ENCODE results near the gene CDH20. TPM values are rescaled to one million over a fixed set of nuclear protein-coding genes. Genes with fewer than 3 reads are reported as not detected.
A peak's percentile ranks its signal among the peaks of the same experiment; 100 is the strongest.

CDH20 gene
- total RNA-seq, 2 experiments from 2014 or later: 0.10 TPM; not detected in 1

DNA sequence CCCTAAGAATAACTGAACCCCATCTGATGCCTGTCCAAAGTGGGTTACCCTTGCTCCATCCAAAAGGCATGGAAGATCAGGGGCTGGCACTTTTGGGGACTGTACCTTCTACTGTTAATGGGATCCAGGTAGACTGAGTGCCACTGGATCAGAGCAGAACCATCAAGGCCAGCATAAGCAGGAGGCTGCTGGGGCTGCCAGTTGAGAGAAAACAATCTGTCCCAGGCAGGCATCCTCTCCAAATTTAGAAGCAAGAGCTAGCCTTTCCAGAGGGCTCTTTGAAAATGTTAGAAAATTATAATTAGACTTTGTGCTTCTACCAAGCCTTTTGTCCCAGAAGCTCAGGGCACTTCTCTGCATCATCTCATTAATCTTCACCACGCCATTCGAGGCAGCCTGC lies 245.6 kb downstream of the CDH20 start:
- peaks cover 6% of the 10 kb centered on the region for H3K4me1 Mint-ChIP-seq (ENCODE audit: low read depth)

GRCh38 chr18:61579581-61579980 lies 246.4 kb downstream of the CDH20 start:
- ChIA-PET CTCF (interaction anchor here (0.7 to 8.2 kb wide), 3 partner anchors 514 to 561 kb away, joined by 3 to 63 read pairs (median 3); no protein-coding TSS in a partner anchor), POLR2A (no interaction called here)
- Mint-ChIP-seq H3K36me3 (no peaks in the 10 kb centered on the region), H3K4me1 (ENCODE audit: low read depth) (peaks cover 6% of the 10 kb centered on the region), H3K27me3 (peaks cover 39% of the 10 kb centered on the region), H3K4me3 (no peak overlapping the region), H3K9me3 (no peaks in the 10 kb centered on the region), H3K27ac (no peak overlapping the region)
- no peak for DNase-seq
- intact Hi-C loops (cut with micrococcal nuclease): no loop called here

More for the DNA sequence above, 245.6 kb downstream of the CDH20 start:
- POLR2A ChIA-PET: no interaction called here
- Mint-ChIP-seq H3K27me3 (peaks cover 39% of the 10 kb centered on the region), H3K9me3 (no peaks in the 10 kb centered on the region), H3K27ac (no peak overlapping the region), H3K36me3 (no peaks in the 10 kb centered on the region), H3K4me3 (no peak overlapping the region)
- DNase-seq: no peak
- intact Hi-C loops (cut with micrococcal nuclease): no loop called here
- CTCF ChIA-PET: interaction anchor here (0.7 to 8.2 kb wide), 3 partner anchors 26 to 562 kb away, joined by 3 to 63 read pairs (median 4); no protein-coding TSS in a partner anchor

DNA sequence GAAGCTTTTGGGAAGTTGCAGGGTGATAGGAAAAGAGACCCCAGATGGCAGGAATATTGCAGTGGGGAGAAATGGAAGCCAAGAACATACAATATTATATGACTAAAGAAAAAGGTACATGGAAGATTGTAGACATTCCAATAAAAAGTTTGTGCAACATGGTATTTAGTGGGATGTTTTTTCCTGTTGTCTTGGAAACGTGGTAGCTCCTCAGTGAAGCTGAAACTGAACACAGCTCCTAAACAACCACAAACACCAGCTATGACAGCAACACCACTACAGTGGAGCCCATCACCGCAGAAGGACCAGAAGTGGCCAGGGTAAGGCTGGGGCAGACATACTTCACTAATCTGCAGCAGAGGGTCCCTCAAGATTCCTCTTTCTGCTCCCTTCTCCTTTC lies 246.8 kb downstream of the CDH20 start:
- ChIA-PET POLR2A (no interaction called here), CTCF (interaction anchor here (1.0 to 8.2 kb wide), 2 partner anchors 513 to 551 kb away, joined by 3 to 63 read pairs; no protein-coding TSS in a partner anchor)
- Mint-ChIP-seq H3K4me3 (no peak overlapping the region), H3K27me3 (peaks cover 39% of the 10 kb centered on the region), H3K27ac (no peak overlapping the region), H3K4me1 (ENCODE audit: low read depth) (peaks cover 6% of the 10 kb centered on the region), H3K36me3 (no peaks in the 10 kb centered on the region), H3K9me3 (no peaks in the 10 kb centered on the region)
- intact Hi-C loops (cut with micrococcal nuclease): no loop called here
- DNase-seq: no peak

DNA sequence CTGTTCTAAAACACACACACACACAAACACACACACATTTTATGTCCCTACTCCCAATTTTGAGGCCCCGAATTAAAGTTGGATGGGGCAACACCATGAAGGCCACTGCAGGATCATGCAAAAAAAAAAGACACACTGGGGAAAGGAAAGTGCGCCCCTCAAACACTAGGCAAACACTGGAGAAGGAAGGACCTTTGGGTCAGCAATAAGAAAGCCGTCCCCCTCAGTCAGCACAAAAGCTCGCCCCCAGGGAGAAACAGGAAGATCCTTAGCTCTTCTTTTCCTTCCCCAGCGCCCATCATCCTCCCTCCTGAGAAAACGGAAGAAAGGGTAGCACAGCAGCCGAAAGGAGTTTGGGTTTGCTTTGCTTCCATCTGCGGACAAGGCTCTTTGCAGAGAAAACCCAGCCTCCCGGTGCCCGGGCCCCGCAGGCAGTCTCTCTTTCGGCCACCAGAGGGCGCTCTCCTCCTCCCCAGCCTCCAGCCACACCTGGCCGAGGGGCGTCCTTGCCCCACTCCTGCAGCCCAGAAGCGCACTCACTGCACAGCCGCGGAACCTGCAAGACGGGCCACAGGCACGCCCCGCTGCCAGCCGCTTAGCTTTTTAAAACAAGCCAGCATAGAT lies 248.5 kb downstream of the CDH20 start:
- Mint-ChIP-seq H3K27me3 (peaks cover 27% of the 10 kb centered on the region), H3K9me3 (no peaks in the 10 kb centered on the region), H3K4me3 (no peak overlapping the region), H3K27ac (no peak overlapping the region), H3K36me3 (no peaks in the 10 kb centered on the region), H3K4me1 (ENCODE audit: low read depth) (peaks cover 6% of the 10 kb centered on the region)
- ChIA-PET CTCF (interaction anchor here (0.6 to 8.2 kb wide), 16 partner anchors 8 to 563 kb away, joined by 3 to 63 read pairs (median 4); no protein-coding TSS in a partner anchor), POLR2A (no interaction called here)
- intact Hi-C loops (cut with micrococcal nuclease): loop anchor here (1.0 kb wide), 1 partner anchor 550 kb away; no protein-coding TSS in a partner anchor
- DNase-seq: peak; percentile 75

GRCh38 chr18:61582202-61582710 lies 249.0 kb downstream of the CDH20 start:
- Mint-ChIP-seq H3K27ac (no peak overlapping the region), H3K4me3 (no peak overlapping the region), H3K4me1 (ENCODE audit: low read depth) (peaks cover 6% of the 10 kb centered on the region), H3K27me3 (peaks cover 27% of the 10 kb centered on the region), H3K36me3 (no peaks in the 10 kb centered on the region), H3K9me3 (no peaks in the 10 kb centered on the region)
- no peak for DNase-seq
- intact Hi-C loops (cut with micrococcal nuclease): no loop called here
- ChIA-PET CTCF (interaction anchor here (0.6 to 8.2 kb wide), 16 partner anchors 9 to 563 kb away, joined by 3 to 63 read pairs (median 4); no protein-coding TSS in a partner anchor), POLR2A (no interaction called here)

DNA sequence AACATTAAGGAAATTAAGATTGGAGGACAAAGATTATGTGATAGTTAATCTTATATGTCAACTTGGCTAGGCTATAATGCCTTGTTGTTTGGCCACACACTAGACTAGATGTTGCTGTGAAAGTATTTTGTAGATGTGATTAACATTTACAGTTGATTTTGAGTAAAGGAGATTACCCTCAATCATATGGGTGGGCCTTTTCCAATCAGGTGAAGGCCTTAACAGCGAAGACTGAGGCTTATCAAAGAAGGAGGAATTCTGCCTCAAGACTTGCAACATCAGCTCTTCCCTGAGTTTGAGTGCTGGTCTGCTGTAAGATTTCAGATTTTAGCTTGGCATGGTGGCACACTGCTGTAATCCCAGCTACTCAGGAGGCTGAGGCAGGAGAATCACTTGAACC lies 250.3 kb downstream of the CDH20 start:
- H3K27ac Mint-ChIP-seq: no peak overlapping the region
- H3K27me3 Mint-ChIP-seq: peaks cover 27% of the 10 kb centered on the region
- ChIA-PET CTCF (interaction anchor here (1.4 to 8.2 kb wide), 2 partner anchors 53 to 547 kb away, joined by 4 to 63 read pairs; no protein-coding TSS in a partner anchor), POLR2A (no interaction called here)
- no peak overlapping the region for H3K4me3 Mint-ChIP-seq
- H3K4me1 Mint-ChIP-seq (ENCODE audit: low read depth): peaks cover 6% of the 10 kb centered on the region
- intact Hi-C loops (cut with micrococcal nuclease): no loop called here
- H3K36me3 Mint-ChIP-seq: no peaks in the 10 kb centered on the region
- no peak for DNase-seq
- H3K9me3 Mint-ChIP-seq: no peaks in the 10 kb centered on the region

DNA sequence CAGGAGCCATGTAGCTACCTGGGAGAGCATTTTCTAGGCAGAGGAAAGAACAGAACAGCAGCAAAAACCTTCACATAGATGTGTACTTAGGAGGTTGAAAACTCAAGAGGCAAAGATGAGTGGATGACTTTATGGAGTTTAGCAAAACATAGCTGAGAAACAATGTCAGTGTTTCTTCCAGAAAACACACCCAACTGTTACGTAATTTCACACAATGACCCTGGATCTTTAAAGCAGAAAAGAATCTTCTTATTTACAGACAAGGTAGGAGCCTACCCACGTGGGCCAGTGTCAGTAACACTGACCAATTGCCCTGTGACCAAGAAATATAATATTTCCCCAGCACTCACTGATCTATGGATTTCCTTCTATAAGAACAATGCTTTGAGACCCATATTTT lies 254.6 kb downstream of the CDH20 start:
- DNase-seq: no peak
- Mint-ChIP-seq H3K27ac (no peak overlapping the region), H3K27me3 (peaks cover 13% of the 10 kb centered on the region), H3K4me3 (no peak overlapping the region), H3K4me1 (ENCODE audit: low read depth) (no peaks in the 10 kb centered on the region), H3K9me3 (no peaks in the 10 kb centered on the region), H3K36me3 (no peaks in the 10 kb centered on the region)
- POLR2A ChIA-PET: no interaction called here
- intact Hi-C loops (cut with micrococcal nuclease): no loop called here
- CTCF ChIA-PET: no interaction called here

- no peaks in the 10 kb centered on the region for H3K9me3 Mint-ChIP-seq
These were observed 256.0 kb downstream of the CDH20 start for GRCh38 chr18:61589053-61589723.

GRCh38 chr18:61589724-61590065 lies 256.5 kb downstream of the CDH20 start:
- intact Hi-C loops (cut with micrococcal nuclease): no loop called here
- H3K36me3 Mint-ChIP-seq: no peaks in the 10 kb centered on the region
- peaks cover 12% of the 10 kb centered on the region for H3K27me3 Mint-ChIP-seq
- no peak overlapping the region for H3K27ac Mint-ChIP-seq
- ChIA-PET CTCF (no interaction called here), POLR2A (no interaction called here)
- no peaks in the 10 kb centered on the region for H3K4me1 Mint-ChIP-seq (ENCODE audit: low read depth)
- DNase-seq: no peak
- no peaks in the 10 kb centered on the region for H3K9me3 Mint-ChIP-seq
- no peak overlapping the region for H3K4me3 Mint-ChIP-seq

More at GRCh38 chr18:61589053-61589723, 256.0 kb downstream of the CDH20 start:
- no peak overlapping the region for H3K4me3 Mint-ChIP-seq
- H3K27ac Mint-ChIP-seq: no peak overlapping the region
- intact Hi-C loops (cut with micrococcal nuclease): no loop called here
- no peaks in the 10 kb centered on the region for H3K36me3 Mint-ChIP-seq
- no peaks in the 10 kb centered on the region for H3K4me1 Mint-ChIP-seq (ENCODE audit: low read depth)
- H3K27me3 Mint-ChIP-seq: peaks cover 12% of the 10 kb centered on the region
- ChIA-PET POLR2A (no interaction called here), CTCF (no interaction called here)
- DNase-seq: no peak

- Mint-ChIP-seq H3K4me1 (ENCODE audit: low read depth) (no peaks in the 10 kb centered on the region), H3K9me3 (no peaks in the 10 kb centered on the region)
These were observed 258.0 kb downstream of the CDH20 start for GRCh38 chr18:61591253-61591652.

DNA sequence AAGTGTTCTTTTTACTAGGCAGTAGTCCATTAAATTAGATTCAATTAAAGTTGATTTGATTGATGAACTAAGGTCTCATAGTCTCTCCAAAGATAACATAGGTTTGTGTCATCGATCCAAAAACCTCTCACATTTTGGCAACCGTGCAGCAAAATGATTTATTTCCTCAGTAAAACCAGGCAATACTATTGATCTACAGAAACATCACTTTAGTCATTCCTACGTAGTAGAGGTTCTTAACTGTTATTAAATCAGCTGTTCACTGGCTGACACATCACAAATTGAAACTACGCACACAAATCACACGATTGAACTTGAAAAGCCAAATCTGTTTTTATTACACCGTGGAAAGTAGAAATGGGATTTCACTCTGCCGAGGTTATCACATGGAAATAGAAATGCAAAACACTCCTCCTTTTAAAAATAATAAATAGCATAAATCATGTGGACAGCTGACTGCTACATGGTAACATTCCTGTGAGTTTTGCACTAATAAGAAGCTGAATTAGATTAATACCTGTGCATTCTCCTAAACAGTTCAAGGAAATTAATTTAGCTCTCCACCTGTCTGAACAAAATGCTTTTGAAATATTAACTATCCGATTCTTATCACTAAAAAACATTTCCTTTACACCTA lies 262.5 kb downstream of the CDH20 start:
- ChIA-PET CTCF (no interaction called here), POLR2A (no interaction called here)
- Mint-ChIP-seq H3K4me3 (no peak overlapping the region), H3K4me1 (ENCODE audit: low read depth) (no peaks in the 10 kb centered on the region), H3K36me3 (no peaks in the 10 kb centered on the region), H3K9me3 (no peaks in the 10 kb centered on the region), H3K27me3 (peaks cover 7% of the 10 kb centered on the region), H3K27ac (no peak overlapping the region)
- intact Hi-C loops (cut with micrococcal nuclease): no loop called here
- no peak for DNase-seq

More at GRCh38 chr18:61591253-61591652, 258.0 kb downstream of the CDH20 start:
- H3K27me3 Mint-ChIP-seq: peaks cover 14% of the 10 kb centered on the region
- no peaks in the 10 kb centered on the region for H3K36me3 Mint-ChIP-seq
- no peak for DNase-seq
- H3K27ac Mint-ChIP-seq: no peak overlapping the region
- intact Hi-C loops (cut with micrococcal nuclease): no loop called here
- no peak overlapping the region for H3K4me3 Mint-ChIP-seq
- CTCF ChIA-PET: interaction anchor here (1.1 kb wide), 1 partner anchor 9 kb away, joined by 4 read pairs; no protein-coding TSS in a partner anchor
- POLR2A ChIA-PET: no interaction called here

DNA sequence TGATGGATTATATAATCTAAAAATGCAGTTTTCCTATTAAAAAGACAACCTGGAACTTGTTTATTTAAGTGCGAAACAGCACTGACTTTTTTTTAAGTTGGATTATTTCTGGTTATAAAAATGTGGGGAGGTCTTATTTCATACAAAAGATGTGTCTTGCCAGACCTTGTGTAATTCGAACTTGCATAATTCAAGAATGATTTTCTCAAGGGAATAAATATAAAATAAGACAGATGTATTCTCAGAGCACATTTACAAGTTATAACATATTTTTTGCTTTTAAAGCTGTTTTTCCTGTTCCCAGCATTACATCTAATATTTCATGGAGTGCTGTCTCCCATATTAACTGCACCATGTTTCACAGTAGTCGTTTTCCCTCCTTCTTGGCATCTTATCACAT lies 263.1 kb downstream of the CDH20 start:
- no peaks in the 10 kb centered on the region for H3K9me3 Mint-ChIP-seq
- H3K36me3 Mint-ChIP-seq: no peaks in the 10 kb centered on the region
- ChIA-PET POLR2A (interaction anchor here (0.6 kb wide), 1 partner anchor 311 kb away, joined by 3 read pairs; no protein-coding TSS in a partner anchor), CTCF (no interaction called here)
- peaks cover 7% of the 10 kb centered on the region for H3K27me3 Mint-ChIP-seq
- H3K4me3 Mint-ChIP-seq: no peak overlapping the region
- no peak for DNase-seq
- H3K4me1 Mint-ChIP-seq (ENCODE audit: low read depth): no peaks in the 10 kb centered on the region
- H3K27ac Mint-ChIP-seq: no peak overlapping the region
- intact Hi-C loops (cut with micrococcal nuclease): no loop called here
